Neural progenitor cell (in vitro differentiated cells): ENCODE data around the gene GAPT. TPM values are rescaled to one million over a fixed set of nuclear protein-coding genes. Genes with fewer than 3 reads are reported as not detected.

Source experiments
- DNase-seq: peaks from one replicate; pipeline ENCODE4 v3.0.0-alpha.2; 2016; ENCODE audit warnings: low spot score
- H2AFZ ChIP-seq: fragments of 200-600 bp; sonication (generic); replicated peaks from 2 replicates; pipeline ENCODE4 v1.6.1; 2016; ENCODE audit warnings: antibody characterized with exemption
- H3F3A ChIP-seq: fragments of 200-600 bp; sonication (generic); 2 replicates; pipeline ENCODE4 v1.6.1; 2016; ENCODE audit warnings: antibody characterized with exemption, low read depth
- H3K27ac ChIP-seq: fragments of 200-600 bp; sonication (generic); 2 replicates; pipeline ENCODE4 v1.5.1; 2016; ENCODE audit warnings: mild to moderate bottlenecking
- H3K27me3 ChIP-seq: fragments of 200-600 bp; sonication (generic); 2 replicates; pipeline ENCODE4 v1.6.1; 2016; ENCODE audit warnings: mild to moderate bottlenecking, moderate library complexity
- H3K36me3 ChIP-seq: fragments of 200-600 bp; sonication (generic); 2 replicates; pipeline ENCODE4 v1.5.1; 2016
- H3K4me1 ChIP-seq: fragments of 200-600 bp; sonication (generic); 2 replicates; pipeline ENCODE4 v1.6.1; 2016; ENCODE audit warnings: mixed run types
- H3K4me2 ChIP-seq: fragments of 200-600 bp; sonication (generic); 2 replicates; pipeline ENCODE4 v1.6.1; 2016
- H3K4me3 ChIP-seq: fragments of 200-600 bp; sonication (generic); 2 replicates; pipeline ENCODE4 v1.5.1; 2016
- H3K79me2 ChIP-seq: fragments of 200-600 bp; sonication (generic); 2 replicates; pipeline ENCODE4 v1.6.1; 2016; ENCODE audit warnings: low read depth
- H3K9ac ChIP-seq: fragments of 200-600 bp; sonication (generic); 2 replicates; pipeline ENCODE4 v1.6.1; 2016
- H3K9me3 ChIP-seq: fragments of 200-600 bp; sonication (generic); 2 replicates; pipeline ENCODE4 v1.5.1; 2016; ENCODE audit warnings: low read depth
- H4K20me1 ChIP-seq: fragments of 200-600 bp; sonication (generic); 2 replicates; pipeline ENCODE4 v1.6.1; 2016; ENCODE audit warnings: low read depth
- H3K27ac Mint-ChIP-seq: 3 replicates; pipeline ENCODE4 v1.8.0; 2021; ENCODE audit warnings: mixed read lengths
- H3K27me3 Mint-ChIP-seq: 2 replicates; pipeline ENCODE4 v1.8.0; 2022; ENCODE audit warnings: low read depth, mild to moderate bottlenecking, inconsistent platforms, moderate library complexity, mixed read lengths; ENCODE audit not compliant: insufficient read depth
- H3K36me3 Mint-ChIP-seq: 3 replicates; pipeline ENCODE4 v1.8.0; 2021; ENCODE audit warnings: mixed read lengths
- H3K4me1 Mint-ChIP-seq: 3 replicates; pipeline ENCODE4 v1.8.0; 2021; ENCODE audit warnings: mixed read lengths
- H3K4me3 Mint-ChIP-seq: 3 replicates; pipeline ENCODE4 v1.8.0; 2021; ENCODE audit warnings: mild to moderate bottlenecking, moderate library complexity, mixed read lengths
- H3K9me3 Mint-ChIP-seq: 3 replicates; pipeline ENCODE4 v1.8.0; 2020; ENCODE audit warnings: mixed read lengths
- EZH2 ChIP-seq: fragments of 200-600 bp; sonication (generic); IDR thresholded peaks from 2 replicates; pipeline ENCODE4 v1.6.1; 2017; ENCODE audit warnings: antibody characterized with exemption, mild to moderate bottlenecking, moderate library complexity
- EZH2phosphoT487 ChIP-seq: fragments of 200-600 bp; sonication (generic); IDR thresholded peaks from 2 replicates; pipeline ENCODE4 v1.6.1; 2017; ENCODE audit warnings: antibody characterized with exemption
- total RNA-seq: library from RNA; depleted of rRNA; stranded (reverse); fragments of >200 nt; gene quantifications from 2 replicates; pipeline ENCODE4 v1.2.3, GENCODE V29; 2015; ENCODE audit warnings: low replicate concordance
- TF ChIP-seq, protein P1 (sequence below): fragments of 200-600 bp; sonication (generic); IDR thresholded peaks from 2 replicates; pipeline ENCODE4 v1.5.1; 2017; ENCODE audit warnings: antibody characterized with exemption, mild to moderate bottlenecking

The GAPT gene
- total RNA-seq, 1 donor from 2014 or later, result not detected

DNA sequence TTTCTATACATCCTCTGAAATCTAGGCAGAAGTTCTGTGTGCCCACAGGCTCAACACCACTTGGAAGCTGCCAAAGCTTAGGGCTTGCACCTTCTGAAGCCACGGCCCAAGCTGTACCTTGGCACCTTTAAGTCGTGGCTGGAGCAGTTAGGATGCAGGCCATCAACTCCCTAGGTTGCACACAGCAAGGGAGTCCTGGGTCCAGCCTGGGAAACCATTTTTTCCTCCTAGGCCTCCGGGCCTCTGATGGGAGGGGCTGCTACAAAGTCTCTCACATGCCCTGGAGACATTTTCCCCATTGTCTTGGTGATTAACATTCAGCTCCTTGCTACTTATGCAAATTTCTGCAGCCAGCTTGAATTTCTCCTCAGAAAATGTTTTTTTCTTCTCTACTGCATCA lies 15.8 kb upstream of the GAPT start:
- no peak overlapping the region for H3K27ac Mint-ChIP-seq
- H3K4me1 Mint-ChIP-seq, result no peaks in the 10 kb centered on the region
- no peak overlapping the region for H3K9ac ChIP-seq
- no peak overlapping the region for H3K27ac ChIP-seq
- H3K4me3 Mint-ChIP-seq, result no peak overlapping the region
- no peaks in the 10 kb centered on the region for H4K20me1 ChIP-seq
- no peaks in the 10 kb centered on the region for H3K9me3 ChIP-seq
- H3K27me3 ChIP-seq, result no peaks in the 10 kb centered on the region
- no peaks in the 10 kb centered on the region for H3K79me2 ChIP-seq
- H3F3A ChIP-seq, result no peaks in the 10 kb centered on the region
- no peak for DNase-seq
- peaks cover 20% of the 10 kb centered on the region for H3K9me3 Mint-ChIP-seq
- no peaks in the 10 kb centered on the region for H3K27me3 Mint-ChIP-seq
- TF ChIP-seq, protein P1, sequence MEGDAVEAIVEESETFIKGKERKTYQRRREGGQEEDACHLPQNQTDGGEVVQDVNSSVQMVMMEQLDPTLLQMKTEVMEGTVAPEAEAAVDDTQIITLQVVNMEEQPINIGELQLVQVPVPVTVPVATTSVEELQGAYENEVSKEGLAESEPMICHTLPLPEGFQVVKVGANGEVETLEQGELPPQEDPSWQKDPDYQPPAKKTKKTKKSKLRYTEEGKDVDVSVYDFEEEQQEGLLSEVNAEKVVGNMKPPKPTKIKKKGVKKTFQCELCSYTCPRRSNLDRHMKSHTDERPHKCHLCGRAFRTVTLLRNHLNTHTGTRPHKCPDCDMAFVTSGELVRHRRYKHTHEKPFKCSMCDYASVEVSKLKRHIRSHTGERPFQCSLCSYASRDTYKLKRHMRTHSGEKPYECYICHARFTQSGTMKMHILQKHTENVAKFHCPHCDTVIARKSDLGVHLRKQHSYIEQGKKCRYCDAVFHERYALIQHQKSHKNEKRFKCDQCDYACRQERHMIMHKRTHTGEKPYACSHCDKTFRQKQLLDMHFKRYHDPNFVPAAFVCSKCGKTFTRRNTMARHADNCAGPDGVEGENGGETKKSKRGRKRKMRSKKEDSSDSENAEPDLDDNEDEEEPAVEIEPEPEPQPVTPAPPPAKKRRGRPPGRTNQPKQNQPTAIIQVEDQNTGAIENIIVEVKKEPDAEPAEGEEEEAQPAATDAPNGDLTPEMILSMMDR, result no peak
- no peak for TF ChIP-seq EZH2
- no peak for TF ChIP-seq EZH2phosphoT487
- H3K4me2 ChIP-seq, result no peak overlapping the region
- no peaks in the 10 kb centered on the region for H3K4me1 ChIP-seq
- H3K36me3 ChIP-seq, result no peaks in the 10 kb centered on the region
- peaks cover 2% of the 10 kb centered on the region for H3K36me3 Mint-ChIP-seq
- H3K4me3 ChIP-seq, result no peak overlapping the region
- no peak overlapping the region for H2AFZ ChIP-seq

DNA sequence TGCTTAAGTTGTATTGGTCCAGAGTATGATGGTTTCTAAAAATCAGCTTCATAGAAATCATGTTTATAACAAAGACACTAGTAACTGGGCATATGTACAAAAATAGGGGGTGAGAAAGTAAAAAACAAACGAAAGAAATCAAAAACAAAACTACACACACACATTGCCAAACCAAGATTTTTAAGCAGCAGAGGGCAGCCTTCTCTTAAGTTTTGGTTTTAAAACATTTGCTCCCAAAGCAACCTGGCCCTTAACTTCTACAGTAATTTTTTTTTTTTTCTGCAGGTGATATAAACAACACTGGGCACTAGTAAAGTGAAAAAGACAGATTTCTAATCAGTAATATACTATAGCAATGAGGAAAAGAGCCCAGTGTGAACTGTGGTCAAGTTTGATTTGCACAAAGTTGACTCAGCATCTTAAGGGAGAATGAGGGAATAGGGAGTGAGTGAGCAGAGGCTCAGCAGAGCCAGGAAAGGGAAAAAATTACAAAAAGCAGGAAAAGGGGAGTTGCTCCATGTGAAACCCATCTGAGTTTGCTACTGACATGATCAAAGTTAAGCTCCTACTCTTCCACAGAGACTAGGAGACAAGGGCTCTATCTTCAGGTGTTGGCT lies 13.4 kb upstream of the GAPT start:
- Mint-ChIP-seq H3K4me1 (no peaks in the 10 kb centered on the region), H3K27ac (no peak overlapping the region), H3K4me3 (no peak overlapping the region), H3K27me3 (no peaks in the 10 kb centered on the region), H3K9me3 (peaks cover 16% of the 10 kb centered on the region), H3K36me3 (peaks cover 2% of the 10 kb centered on the region)
- no peaks in the 10 kb centered on the region for H3F3A ChIP-seq
- H3K4me1 ChIP-seq, result no peaks in the 10 kb centered on the region
- H2AFZ ChIP-seq, result no peak overlapping the region
- H3K36me3 ChIP-seq, result no peaks in the 10 kb centered on the region
- H3K4me3 ChIP-seq, result no peak overlapping the region
- no peak overlapping the region for H3K9ac ChIP-seq
- TF ChIP-seq, protein P1, result peak; percentile 46
- TF ChIP-seq EZH2phosphoT487 (no peak), EZH2 (no peak)
- H3K4me2 ChIP-seq, result no peak overlapping the region
- no peaks in the 10 kb centered on the region for H4K20me1 ChIP-seq
- H3K27me3 ChIP-seq, result no peaks in the 10 kb centered on the region
- H3K79me2 ChIP-seq, result no peaks in the 10 kb centered on the region
- DNase-seq, result peak; percentile 6
- no peak overlapping the region for H3K27ac ChIP-seq
- no peaks in the 10 kb centered on the region for H3K9me3 ChIP-seq

DNA sequence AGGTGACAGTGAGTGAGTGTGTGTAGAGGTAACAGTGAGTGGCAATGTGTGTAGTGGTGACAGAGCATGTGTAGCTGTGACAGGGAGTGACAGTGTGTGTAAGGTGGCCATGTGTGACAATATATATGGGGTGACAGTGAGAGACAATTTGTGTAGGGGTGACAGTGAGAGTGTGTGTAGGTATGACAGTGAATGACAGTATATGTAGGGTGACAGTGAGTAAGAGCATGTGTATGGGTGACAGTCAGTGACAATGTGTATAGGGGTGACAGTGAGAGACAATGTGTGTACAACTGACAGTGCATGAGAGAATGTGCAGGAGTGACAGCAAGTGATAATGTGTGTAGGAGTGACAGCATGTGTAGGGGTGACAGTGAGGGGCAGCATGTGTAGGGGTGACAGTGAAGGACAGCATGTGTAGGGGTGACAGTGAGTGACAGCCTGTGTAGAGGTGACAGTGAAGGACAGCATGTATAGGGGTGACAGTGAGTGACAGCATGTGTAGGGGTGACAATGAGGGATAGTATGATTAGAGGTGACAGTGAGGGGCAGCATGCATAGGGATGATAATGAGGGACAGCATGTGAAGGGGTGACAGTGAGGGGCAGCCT lies 10.1 kb upstream of the GAPT start:
- no peak overlapping the region for H3K27ac Mint-ChIP-seq
- no peaks in the 10 kb centered on the region for H4K20me1 ChIP-seq
- H3K9me3 ChIP-seq, result no peaks in the 10 kb centered on the region
- no peaks in the 10 kb centered on the region for H3K79me2 ChIP-seq
- H3K4me1 ChIP-seq, result no peaks in the 10 kb centered on the region
- no peaks in the 10 kb centered on the region for H3K27me3 ChIP-seq
- H3K36me3 Mint-ChIP-seq, result no peaks in the 10 kb centered on the region
- no peaks in the 10 kb centered on the region for H3K9me3 Mint-ChIP-seq
- no peak overlapping the region for H3K4me3 Mint-ChIP-seq
- H3F3A ChIP-seq, result no peaks in the 10 kb centered on the region
- TF ChIP-seq, protein P1, result no peak
- TF ChIP-seq EZH2phosphoT487, result no peak
- TF ChIP-seq EZH2, result no peak
- no peaks in the 10 kb centered on the region for H3K27me3 Mint-ChIP-seq
- no peak overlapping the region for H2AFZ ChIP-seq
- no peak for DNase-seq
- no peak overlapping the region for H3K27ac ChIP-seq
- H3K4me3 ChIP-seq, result no peak overlapping the region
- no peaks in the 10 kb centered on the region for H3K4me1 Mint-ChIP-seq
- H3K36me3 ChIP-seq, result no peaks in the 10 kb centered on the region
- no peak overlapping the region for H3K4me2 ChIP-seq
- H3K9ac ChIP-seq, result no peak overlapping the region
